HS-27A (cell line): ENCODE measurements around the gene FADD.

Experiments
- DNase-seq: peaks from one replicate; pipeline ENCODE4 v3.0.0-alpha.2; 2012; ENCODE audit warnings: low read depth, missing footprints

The FADD gene

GRCh38 chr11:70233962-70234361 lies 30.9 kb downstream of the FADD start:
- no peak for DNase-seq

- no peak for DNase-seq
These were observed 37.2 kb downstream of the FADD start for GRCh38 chr11:70240337-70240736.

- no peak for DNase-seq
These were observed 38.6 kb downstream of the FADD start for GRCh38 chr11:70241709-70242108.

GRCh38 chr11:70242885-70243284 lies 39.8 kb downstream of the FADD start:
- no peak for DNase-seq

- DNase-seq, result peak; percentile 71
These were observed 41.0 kb downstream of the FADD start for GRCh38 chr11:70243912-70244652.

- DNase-seq, result peak; percentile 86
These were observed 41.6 kb downstream of the FADD start for GRCh38 chr11:70244698-70245097.

GRCh38 chr11:70246196-70246595 lies 43.1 kb downstream of the FADD start:
- DNase-seq, result no peak

GRCh38 chr11:70247042-70247709 lies 44.1 kb downstream of the FADD start:
- no peak for DNase-seq

- no peak for DNase-seq
These were observed 44.6 kb downstream of the FADD start for GRCh38 chr11:70247710-70248072.

GRCh38 chr11:70250876-70251658 lies 48.0 kb downstream of the FADD start:
- no peak for DNase-seq

GRCh38 chr11:70251659-70252321 lies 48.7 kb downstream of the FADD start:
- DNase-seq, result no peak

- no peak for DNase-seq
These were observed 49.7 kb downstream of the FADD start for GRCh38 chr11:70252844-70253243.

GRCh38 chr11:70255477-70256116 lies 52.5 kb downstream of the FADD start:
- no peak for DNase-seq
